Activated T-cell treated with anti-CD3 and anti-CD28 coated beads, Interleukin-2, amount 50 U/mL, for 72 hours (primary cell): Measurements from ENCODE around the gene SH3RF1. TPM values are rescaled to one million over a fixed set of nuclear protein-coding genes. Genes with fewer than 3 reads are reported as not detected.
"Not testable (repeated sequence)": the region's sequence is repeated elsewhere in the genome, so short reads cannot be mapped to it uniquely, and the experiment has no call there.

Source experiments
- ATAC-seq, 2 donors: fragments of 150-1000 bp; cut with Tn5 transposase; replicated peaks in 1 of 2; 2 replicates each; pipeline ENCODE4 v1.10.0; 2021; ENCODE audit warnings: moderate library complexity in 2 of 2, mild to moderate bottlenecking in 1 of 2
- DNase-seq, 2 donors: peaks; one replicate each; pipeline ENCODE4 v3.0.0; 2021 to 2022; ENCODE audit warnings: mixed read lengths in 1 of 2
- H3K27ac Mint-ChIP-seq: one replicate; pipeline ENCODE4 v1.8.0; 2022; ENCODE audit warnings: mild to moderate bottlenecking, moderate library complexity, mixed read lengths
- H3K27me3 Mint-ChIP-seq: one replicate; pipeline ENCODE4 v1.8.0; 2022; ENCODE audit warnings: low read depth, mixed read lengths
- H3K36me3 Mint-ChIP-seq, 2 donors: one replicate each; pipeline ENCODE4 v1.8.0; 2022; ENCODE audit warnings: mixed read lengths in 2 of 2, mild to moderate bottlenecking in 1 of 2; ENCODE audit not compliant: insufficient read depth in 2 of 2
- H3K4me1 Mint-ChIP-seq: one replicate; pipeline ENCODE4 v1.8.0; 2022; ENCODE audit warnings: low read depth, mixed read lengths
- H3K4me3 Mint-ChIP-seq, 2 donors: one replicate each; pipeline ENCODE4 v1.8.0; 2022; ENCODE audit warnings: mild to moderate bottlenecking in 2 of 2, mixed read lengths in 2 of 2, moderate library complexity in 2 of 2
- H3K9me3 Mint-ChIP-seq, 2 donors: one replicate each; pipeline ENCODE4 v1.8.0; 2022; ENCODE audit warnings: mixed read lengths in 2 of 2
- total RNA-seq, 2 donors: library from RNA; stranded (reverse); gene quantifications; one replicate each; pipeline ENCODE4 v1.2.3, GENCODE V29; 2022

The SH3RF1 gene
- total RNA-seq, 2 donors from 2014 or later = 0.26 to 0.63 TPM

GRCh38 chr4:169293343-169294176 is 22.8 kb upstream of the SH3RF1 start:
- H3K9me3 Mint-ChIP-seq = peaks cover 0 to 1% of the 10 kb centered on the region in 2 donors
- no peak overlapping the region for H3K4me3 Mint-ChIP-seq
- H3K4me1 Mint-ChIP-seq = no peaks in the 10 kb centered on the region
- ATAC-seq (no peak), DNase-seq (no peak)
- H3K36me3 Mint-ChIP-seq = no peaks in the 10 kb centered on the region
- H3K27ac Mint-ChIP-seq = no peak overlapping the region
- H3K27me3 Mint-ChIP-seq = peaks cover 29% of the 10 kb centered on the region

DNA sequence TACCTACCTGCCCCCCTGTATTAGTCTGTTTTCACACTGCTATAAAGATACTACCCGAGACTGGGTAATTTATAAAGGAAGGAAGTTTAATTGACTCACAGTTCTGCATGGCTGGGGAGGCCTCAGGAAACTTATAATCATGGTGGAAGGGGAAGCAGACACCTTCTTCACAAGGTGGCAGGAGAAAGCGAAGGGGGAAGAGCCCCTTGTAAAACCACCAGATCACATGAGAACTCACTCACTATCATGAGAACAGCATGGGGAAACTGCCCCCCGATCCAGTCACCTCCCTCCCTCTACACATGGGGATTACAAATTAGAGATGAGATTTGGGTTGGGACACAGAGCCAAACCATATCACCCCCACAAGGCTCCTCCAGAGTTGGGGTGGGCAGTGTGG is 17.2 kb upstream of the SH3RF1 start:
- H3K4me1 Mint-ChIP-seq, DNase-seq, H3K36me3 Mint-ChIP-seq, ATAC-seq, H3K4me3 Mint-ChIP-seq, H3K9me3 Mint-ChIP-seq, H3K27me3 Mint-ChIP-seq, H3K27ac Mint-ChIP-seq: not testable (repeated sequence)

GRCh38 chr4:169286562-169287301 is 16.0 kb upstream of the SH3RF1 start:
- no peaks in the 10 kb centered on the region for H3K27me3 Mint-ChIP-seq
- H3K27ac Mint-ChIP-seq = no peak overlapping the region
- no peaks in the 10 kb centered on the region for H3K9me3 Mint-ChIP-seq
- ATAC-seq = no peak
- H3K36me3 Mint-ChIP-seq = no peaks in the 10 kb centered on the region
- DNase-seq = no peak
- no peak overlapping the region for H3K4me3 Mint-ChIP-seq
- no peaks in the 10 kb centered on the region for H3K4me1 Mint-ChIP-seq

GRCh38 chr4:169283114-169283509 is 12.4 kb upstream of the SH3RF1 start:
- Mint-ChIP-seq H3K4me3 (no peak overlapping the region), H3K27ac (no peak overlapping the region), H3K4me1 (no peaks in the 10 kb centered on the region), H3K36me3 (no peaks in the 10 kb centered on the region), H3K27me3 (peaks cover 8% of the 10 kb centered on the region), H3K9me3 (no peaks in the 10 kb centered on the region)
- ATAC-seq (peak in 1 of 2 donors; percentile 9), DNase-seq (no peak)

DNA sequence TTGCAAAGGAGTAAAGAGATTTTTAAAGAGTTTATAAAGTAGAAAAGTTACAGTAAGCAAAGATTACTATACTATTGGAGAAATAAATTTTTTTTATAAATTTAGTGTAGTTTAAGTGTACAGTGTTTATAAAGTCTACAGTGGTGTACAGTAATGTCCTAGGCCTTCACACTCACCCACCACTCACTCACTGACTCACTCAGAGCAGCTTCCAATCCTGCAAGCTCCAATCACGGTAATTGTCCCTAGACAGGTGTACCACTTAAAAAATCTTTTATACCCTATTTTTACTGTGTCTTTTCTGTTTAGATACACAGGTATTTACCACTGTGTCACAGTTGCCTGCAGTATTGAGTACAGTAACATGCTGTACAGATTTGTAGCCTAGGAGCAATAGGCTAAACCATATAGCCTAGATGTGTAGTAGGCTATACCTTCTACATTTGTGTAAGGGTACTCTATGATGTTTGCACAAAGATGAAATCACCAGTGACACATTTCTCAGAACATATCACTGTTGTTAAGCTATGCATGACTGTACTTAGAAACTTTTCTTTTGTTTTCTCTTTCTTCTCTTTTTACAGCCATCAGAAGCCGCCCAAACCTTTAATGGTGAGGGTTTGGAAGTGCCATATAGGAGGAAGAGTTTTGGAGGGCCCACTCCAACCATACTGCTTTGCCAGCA is 11.8 kb upstream of the SH3RF1 start:
- H3K27ac Mint-ChIP-seq = no peak overlapping the region
- no peak overlapping the region for H3K4me3 Mint-ChIP-seq
- peak in 1 of 2 donors; percentile 64 for ATAC-seq
- peaks cover 8% of the 10 kb centered on the region for H3K27me3 Mint-ChIP-seq
- H3K4me1 Mint-ChIP-seq = no peaks in the 10 kb centered on the region
- H3K36me3 Mint-ChIP-seq = no peaks in the 10 kb centered on the region
- no peak for DNase-seq
- no peaks in the 10 kb centered on the region for H3K9me3 Mint-ChIP-seq

- Mint-ChIP-seq H3K9me3 (no peaks in the 10 kb centered on the region), H3K27ac (no peak overlapping the region), H3K36me3 (no peaks in the 10 kb centered on the region), H3K4me3 (no peak overlapping the region), H3K27me3 (peaks cover 33% of the 10 kb centered on the region), H3K4me1 (no peaks in the 10 kb centered on the region)
- no peak for ATAC-seq
- DNase-seq = no peak
These were observed 8.4 kb upstream of the SH3RF1 start for GRCh38 chr4:169279108-169279507.

DNA sequence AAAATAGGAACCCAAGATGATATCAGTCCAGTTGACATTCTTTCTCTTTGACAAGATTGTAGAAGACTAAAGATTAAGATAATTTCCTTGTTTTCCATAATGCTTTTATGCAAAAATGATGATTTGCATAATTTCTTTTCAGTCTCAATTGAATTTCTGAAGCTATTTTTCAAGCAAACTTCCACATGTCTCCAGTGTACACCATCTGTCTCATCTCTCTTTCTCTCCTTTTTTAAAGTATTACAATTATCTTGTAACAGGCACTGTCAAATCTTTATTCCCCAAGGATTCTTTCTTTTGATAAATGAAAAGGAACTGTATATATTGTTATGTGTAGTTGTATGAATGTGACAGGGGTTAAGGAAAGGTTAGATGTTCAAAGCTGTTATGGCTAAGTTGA is 7.9 kb upstream of the SH3RF1 start:
- Mint-ChIP-seq H3K4me3 (no peak overlapping the region), H3K27ac (no peak overlapping the region), H3K4me1 (no peaks in the 10 kb centered on the region), H3K36me3 (no peaks in the 10 kb centered on the region), H3K27me3 (peaks cover 38% of the 10 kb centered on the region), H3K9me3 (no peaks in the 10 kb centered on the region)
- DNase-seq = no peak
- ATAC-seq = no peak

GRCh38 chr4:169277838-169278237 is 7.1 kb upstream of the SH3RF1 start:
- not testable (repeated sequence) for H3K27ac Mint-ChIP-seq

DNA sequence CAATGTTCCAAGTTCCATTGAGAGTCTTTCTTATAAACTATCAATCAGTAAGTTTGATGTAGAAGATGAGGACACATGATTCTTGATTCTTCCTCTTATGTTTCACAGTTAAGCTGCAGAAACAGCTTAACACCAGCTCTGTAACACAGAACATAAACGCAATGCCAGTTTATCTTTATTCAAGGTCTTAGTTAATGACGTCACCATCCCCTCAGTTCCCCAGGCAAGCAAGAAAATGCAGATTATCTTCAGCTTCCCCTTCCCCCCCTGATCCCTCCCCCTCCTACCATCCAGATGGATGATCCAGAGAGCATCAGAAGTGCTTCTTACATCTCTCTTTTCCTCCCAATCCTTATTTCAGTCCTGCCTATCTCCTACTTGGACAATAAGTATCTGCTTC is 4.4 kb upstream of the SH3RF1 start:
- Mint-ChIP-seq H3K36me3 (no peaks in the 10 kb centered on the region), H3K27ac (no peak overlapping the region), H3K4me3 (no peak overlapping the region), H3K9me3 (no peaks in the 10 kb centered on the region), H3K27me3 (peaks cover 48% of the 10 kb centered on the region), H3K4me1 (no peaks in the 10 kb centered on the region)
- ATAC-seq (no peak), DNase-seq (no peak)

More at GRCh38 chr4:169277838-169278237, 7.1 kb upstream of the SH3RF1 start:
- not testable (repeated sequence) for H3K4me1 Mint-ChIP-seq, ATAC-seq, H3K9me3 Mint-ChIP-seq, DNase-seq, H3K36me3 Mint-ChIP-seq, H3K4me3 Mint-ChIP-seq
- H3K27me3 Mint-ChIP-seq = peaks cover 39% of the 10 kb centered on the region

DNA sequence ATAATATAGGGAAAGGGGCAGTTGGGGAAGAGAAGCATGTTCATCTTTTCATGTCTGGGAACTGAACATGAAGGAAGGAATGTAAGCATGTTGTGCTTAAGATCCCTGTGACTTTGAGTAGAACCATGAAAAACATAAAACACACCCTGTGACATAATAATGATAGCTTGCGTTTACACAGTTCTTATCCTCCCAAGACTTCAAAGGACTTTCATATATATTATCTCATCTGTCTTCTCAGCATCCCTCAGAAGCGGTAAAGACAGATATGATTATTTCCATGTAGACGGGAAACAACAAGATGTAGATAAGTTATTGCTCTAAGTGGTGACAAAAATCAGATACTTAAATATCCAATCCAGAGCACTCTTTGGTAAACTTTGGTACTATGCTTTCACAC is 3.3 kb upstream of the SH3RF1 start:
- no peaks in the 10 kb centered on the region for H3K9me3 Mint-ChIP-seq
- no peak overlapping the region for H3K4me3 Mint-ChIP-seq
- peaks cover 56% of the 10 kb centered on the region for H3K27me3 Mint-ChIP-seq
- ATAC-seq (no peak), DNase-seq (no peak)
- H3K36me3 Mint-ChIP-seq = no peaks in the 10 kb centered on the region
- no peaks in the 10 kb centered on the region for H3K4me1 Mint-ChIP-seq
- no peak overlapping the region for H3K27ac Mint-ChIP-seq

- Mint-ChIP-seq H3K4me3 (peak overlapping the region in 1 of 2 donors; percentile 69), H3K36me3 (no peaks in the 10 kb centered on the region), H3K27me3 (peaks cover 57% of the 10 kb centered on the region), H3K27ac (no peak overlapping the region), H3K4me1 (no peaks in the 10 kb centered on the region), H3K9me3 (no peaks in the 10 kb centered on the region)
- DNase-seq (no peak), ATAC-seq (no peak)
These were observed 1.6 kb upstream of the SH3RF1 start for GRCh38 chr4:169272265-169272886.

GRCh38 chr4:169271692-169272007 is 894 bp upstream of the SH3RF1 start:
- Mint-ChIP-seq H3K9me3 (no peaks in the 10 kb centered on the region), H3K27me3 (peaks cover 64% of the 10 kb centered on the region), H3K36me3 (no peaks in the 10 kb centered on the region), H3K4me1 (no peaks in the 10 kb centered on the region), H3K27ac (peak overlapping the region; percentile 32), H3K4me3 (peak overlapping the region; percentile 69 to 84)
- ATAC-seq = no peak
- no peak for DNase-seq
